Measurements from ENCODE around the gene MSL3. TPM values are rescaled to one million over a fixed set of nuclear protein-coding genes. Genes with fewer than 3 reads are reported as not detected.

Gene MSL3
- total and polyA plus RNA-seq, 5 donors from 2014 or later = 80.0 to 123 (median 101) TPM

- no peak for ATAC-seq (ENCODE audit: low read depth in 2 of 2)
- Histone ChIP-seq H3K4me1 (ENCODE audit: control insufficient read depth, insufficient read depth, low read length, poor library complexity, severe bottlenecking) (no peaks in the 10 kb centered on the region), H3K9me3 (ENCODE audit: control insufficient read depth in 2 of 2, low read length in 2 of 2) (no peaks in the 10 kb centered on the region), H3K27me3 (ENCODE audit: control insufficient read depth, insufficient read depth, low read length) (no peaks in the 10 kb centered on the region), H3K4me3 (ENCODE audit: low read depth, low read length) (no peak overlapping the region), H3K27ac (ENCODE audit: insufficient read depth, low read length, poor library complexity, severe bottlenecking) (no peak overlapping the region), H3K36me3 (ENCODE audit: control insufficient read depth, insufficient read depth, low read length) (no peaks in the 10 kb centered on the region)
- H3K4me3 Mint-ChIP-seq = no peak overlapping the region
- H3K9me3 Mint-ChIP-seq = no peaks in the 10 kb centered on the region
- H3K4me1 Mint-ChIP-seq = no peaks in the 10 kb centered on the region
- no peak overlapping the region for H3K27ac Mint-ChIP-seq
- peaks cover 7% of the 10 kb centered on the region for H3K27me3 Mint-ChIP-seq
- no peak for DNase-seq
- H3K36me3 Mint-ChIP-seq = no peaks in the 10 kb centered on the region
These were observed 18.3 kb upstream of the MSL3 start for GRCh38 chrX:11739776-11740175.

GRCh38 chrX:11740794-11741193, 17.2 kb upstream of the MSL3 start:
- no peak for DNase-seq
- Histone ChIP-seq H3K27ac (ENCODE audit: insufficient read depth, low read length, poor library complexity, severe bottlenecking) (no peak overlapping the region), H3K9me3 (ENCODE audit: control insufficient read depth in 2 of 2, low read length in 2 of 2) (no peaks in the 10 kb centered on the region), H3K36me3 (ENCODE audit: control insufficient read depth, insufficient read depth, low read length) (no peaks in the 10 kb centered on the region), H3K4me1 (ENCODE audit: control insufficient read depth, insufficient read depth, low read length, poor library complexity, severe bottlenecking) (no peaks in the 10 kb centered on the region), H3K27me3 (ENCODE audit: control insufficient read depth, insufficient read depth, low read length) (no peaks in the 10 kb centered on the region), H3K4me3 (ENCODE audit: low read depth, low read length) (no peak overlapping the region)
- H3K27me3 Mint-ChIP-seq = peaks cover 5% of the 10 kb centered on the region
- no peaks in the 10 kb centered on the region for H3K9me3 Mint-ChIP-seq
- no peaks in the 10 kb centered on the region for H3K4me1 Mint-ChIP-seq
- ATAC-seq (ENCODE audit: low read depth in 2 of 2) = no peak
- no peak overlapping the region for H3K4me3 Mint-ChIP-seq
- no peak overlapping the region for H3K27ac Mint-ChIP-seq
- no peaks in the 10 kb centered on the region for H3K36me3 Mint-ChIP-seq

DNA sequence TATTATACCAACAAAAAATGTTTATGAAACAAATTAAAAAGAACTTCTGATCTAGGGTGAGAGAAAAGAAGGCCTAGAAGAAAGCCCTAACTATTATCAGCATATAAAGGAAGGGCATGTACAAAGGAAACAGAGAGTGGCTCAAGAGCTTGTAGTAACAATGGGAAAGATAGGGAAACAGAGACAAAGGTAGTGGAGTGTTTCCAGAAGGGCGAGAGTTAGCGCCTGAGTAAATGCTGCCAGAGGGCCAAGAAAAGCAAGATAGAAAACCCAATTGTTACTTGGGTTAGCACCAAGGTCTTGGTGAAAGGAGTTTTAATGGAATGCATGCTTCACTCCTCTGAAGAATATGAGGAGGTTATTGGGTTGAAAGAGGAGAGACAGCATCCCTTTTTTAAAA, 16.5 kb upstream of the MSL3 start:
- Mint-ChIP-seq H3K4me1 (no peaks in the 10 kb centered on the region), H3K4me3 (no peak overlapping the region), H3K36me3 (no peaks in the 10 kb centered on the region), H3K27ac (no peak overlapping the region), H3K9me3 (no peaks in the 10 kb centered on the region), H3K27me3 (peaks cover 5% of the 10 kb centered on the region)
- H3K27me3 ChIP-seq (ENCODE audit: control insufficient read depth, insufficient read depth, low read length) = no peaks in the 10 kb centered on the region
- no peaks in the 10 kb centered on the region for H3K9me3 ChIP-seq (ENCODE audit: control insufficient read depth in 2 of 2, low read length in 2 of 2)
- ATAC-seq (ENCODE audit: low read depth in 2 of 2) (no peak), DNase-seq (no peak)
- no peaks in the 10 kb centered on the region for H3K4me1 ChIP-seq (ENCODE audit: control insufficient read depth, insufficient read depth, low read length, poor library complexity, severe bottlenecking)
- H3K36me3 ChIP-seq (ENCODE audit: control insufficient read depth, insufficient read depth, low read length) = no peaks in the 10 kb centered on the region
- no peak overlapping the region for H3K27ac ChIP-seq (ENCODE audit: insufficient read depth, low read length, poor library complexity, severe bottlenecking)
- H3K4me3 ChIP-seq (ENCODE audit: low read depth, low read length) = no peak overlapping the region

DNA sequence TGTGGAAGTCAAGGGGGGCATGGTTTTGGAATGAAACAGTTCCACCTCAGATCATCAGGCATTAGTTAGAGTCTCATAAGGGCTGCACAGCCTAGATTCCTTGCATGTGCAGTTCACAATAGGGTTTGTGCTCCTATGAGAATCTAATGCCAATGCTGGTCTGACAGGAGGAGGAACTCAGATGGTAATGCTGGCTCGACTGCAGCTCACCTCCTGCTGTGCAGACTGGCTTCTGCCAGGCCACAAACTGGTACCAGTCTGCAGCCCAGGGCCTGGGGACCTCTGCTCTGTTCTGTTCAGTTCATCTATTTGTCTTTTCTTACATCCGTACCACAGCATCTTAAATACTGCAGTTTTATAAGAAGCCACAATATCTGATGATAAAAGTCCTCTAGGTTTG, 12.2 kb upstream of the MSL3 start:
- no peaks in the 10 kb centered on the region for H3K36me3 ChIP-seq (ENCODE audit: control insufficient read depth, insufficient read depth, low read length)
- no peak overlapping the region for H3K27ac ChIP-seq (ENCODE audit: insufficient read depth, low read length, poor library complexity, severe bottlenecking)
- H3K4me1 ChIP-seq (ENCODE audit: control insufficient read depth, insufficient read depth, low read length, poor library complexity, severe bottlenecking) = no peaks in the 10 kb centered on the region
- H3K4me3 ChIP-seq (ENCODE audit: low read depth, low read length) = no peak overlapping the region
- no peaks in the 10 kb centered on the region for H3K27me3 ChIP-seq (ENCODE audit: control insufficient read depth, insufficient read depth, low read length)
- peaks cover 5% of the 10 kb centered on the region for H3K27me3 Mint-ChIP-seq
- ATAC-seq (ENCODE audit: low read depth in 2 of 2) (no peak), DNase-seq (no peak)
- H3K9me3 ChIP-seq (ENCODE audit: control insufficient read depth in 2 of 2, low read length in 2 of 2) = no peaks in the 10 kb centered on the region
- no peaks in the 10 kb centered on the region for H3K9me3 Mint-ChIP-seq
- no peaks in the 10 kb centered on the region for H3K36me3 Mint-ChIP-seq
- H3K4me1 Mint-ChIP-seq = no peaks in the 10 kb centered on the region
- H3K4me3 Mint-ChIP-seq = no peak overlapping the region
- H3K27ac Mint-ChIP-seq = no peak overlapping the region

GRCh38 chrX:11750046-11750445, 8.0 kb upstream of the MSL3 start:
- Mint-ChIP-seq H3K9me3 (peaks cover 0 to 4% (median 0%) of the 10 kb centered on the region in 7 donors), H3K36me3 (no peaks in the 10 kb centered on the region)
- no peak for DNase-seq

GRCh38 chrX:11750694-11751093, 7.3 kb upstream of the MSL3 start:
- Mint-ChIP-seq H3K27ac (no peak overlapping the region), H3K9me3 (peaks cover 0 to 4% (median 0%) of the 10 kb centered on the region in 7 donors), H3K36me3 (no peaks in the 10 kb centered on the region), H3K4me1 (no peaks in the 10 kb centered on the region), H3K4me3 (no peak overlapping the region), H3K27me3 (no peaks in the 10 kb centered on the region)
- DNase-seq (no peak), ATAC-seq (ENCODE audit: low read depth in 2 of 2) (no peak)
- Histone ChIP-seq H3K4me3 (ENCODE audit: low read depth, low read length) (no peak overlapping the region), H3K4me1 (ENCODE audit: control insufficient read depth, insufficient read depth, low read length, poor library complexity, severe bottlenecking) (no peaks in the 10 kb centered on the region), H3K27me3 (ENCODE audit: control insufficient read depth, insufficient read depth, low read length) (no peaks in the 10 kb centered on the region), H3K27ac (ENCODE audit: insufficient read depth, low read length, poor library complexity, severe bottlenecking) (no peak overlapping the region), H3K9me3 (ENCODE audit: control insufficient read depth in 2 of 2, low read length in 2 of 2) (no peaks in the 10 kb centered on the region), H3K36me3 (ENCODE audit: control insufficient read depth, insufficient read depth, low read length) (no peaks in the 10 kb centered on the region)

More at GRCh38 chrX:11750046-11750445, 8.0 kb upstream of the MSL3 start:
- Histone ChIP-seq H3K36me3 (ENCODE audit: control insufficient read depth, insufficient read depth, low read length) (no peaks in the 10 kb centered on the region), H3K9me3 (ENCODE audit: control insufficient read depth in 2 of 2, low read length in 2 of 2) (no peaks in the 10 kb centered on the region), H3K27me3 (ENCODE audit: control insufficient read depth, insufficient read depth, low read length) (no peaks in the 10 kb centered on the region), H3K4me3 (ENCODE audit: low read depth, low read length) (no peak overlapping the region), H3K4me1 (ENCODE audit: control insufficient read depth, insufficient read depth, low read length, poor library complexity, severe bottlenecking) (no peaks in the 10 kb centered on the region), H3K27ac (ENCODE audit: insufficient read depth, low read length, poor library complexity, severe bottlenecking) (no peak overlapping the region)
- no peak for ATAC-seq (ENCODE audit: low read depth in 2 of 2)
- no peak overlapping the region for H3K27ac Mint-ChIP-seq
- no peaks in the 10 kb centered on the region for H3K4me1 Mint-ChIP-seq
- no peaks in the 10 kb centered on the region for H3K27me3 Mint-ChIP-seq
- no peak overlapping the region for H3K4me3 Mint-ChIP-seq

- H3K9me3 Mint-ChIP-seq = peaks cover 0 to 4% (median 0%) of the 10 kb centered on the region in 7 donors
- ATAC-seq (ENCODE audit: low read depth in 2 of 2) (no peak), DNase-seq (no peak)
- H3K27ac Mint-ChIP-seq = no peak overlapping the region
- no peaks in the 10 kb centered on the region for H3K4me1 Mint-ChIP-seq
- H3K27me3 ChIP-seq (ENCODE audit: control insufficient read depth, insufficient read depth, low read length) = no peaks in the 10 kb centered on the region
- no peak overlapping the region for H3K4me3 ChIP-seq (ENCODE audit: low read depth, low read length)
- no peaks in the 10 kb centered on the region for H3K36me3 ChIP-seq (ENCODE audit: control insufficient read depth, insufficient read depth, low read length)
- no peaks in the 10 kb centered on the region for H3K9me3 ChIP-seq (ENCODE audit: control insufficient read depth in 2 of 2, low read length in 2 of 2)
- H3K4me1 ChIP-seq (ENCODE audit: control insufficient read depth, insufficient read depth, low read length, poor library complexity, severe bottlenecking) = no peaks in the 10 kb centered on the region
- no peak overlapping the region for H3K27ac ChIP-seq (ENCODE audit: insufficient read depth, low read length, poor library complexity, severe bottlenecking)
- H3K4me3 Mint-ChIP-seq = no peak overlapping the region
- H3K27me3 Mint-ChIP-seq = no peaks in the 10 kb centered on the region
- no peaks in the 10 kb centered on the region for H3K36me3 Mint-ChIP-seq
These were observed 6.8 kb upstream of the MSL3 start for GRCh38 chrX:11751261-11751660.

DNA sequence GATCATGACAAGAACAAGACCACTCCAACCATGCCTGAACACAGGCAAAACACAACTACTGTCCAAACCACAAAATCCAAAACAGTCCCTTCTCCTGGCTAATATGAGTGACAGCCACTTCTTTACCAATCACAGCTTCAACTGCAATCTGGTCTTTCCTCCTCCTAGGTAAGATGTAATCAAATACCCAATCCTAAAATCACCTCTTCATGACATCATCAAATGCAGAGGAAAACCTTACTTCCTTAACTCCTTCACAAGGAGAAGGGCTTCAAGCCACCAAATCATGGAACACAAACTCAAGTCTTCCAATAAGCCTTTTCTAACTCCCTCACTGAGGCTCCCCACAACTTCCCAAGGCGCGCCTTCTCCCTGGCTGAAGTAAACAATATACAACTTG, 4.4 kb upstream of the MSL3 start:
- H3K27me3 Mint-ChIP-seq = no peaks in the 10 kb centered on the region
- no peak overlapping the region for H3K27ac Mint-ChIP-seq
- no peaks in the 10 kb centered on the region for H3K36me3 ChIP-seq (ENCODE audit: control insufficient read depth, insufficient read depth, low read length)
- no peak overlapping the region for H3K4me3 Mint-ChIP-seq
- ATAC-seq (ENCODE audit: low read depth in 2 of 2) = no peak
- peaks cover 0 to 4% (median 0%) of the 10 kb centered on the region in 7 donors for H3K9me3 Mint-ChIP-seq
- DNase-seq = no peak
- no peaks in the 10 kb centered on the region for H3K36me3 Mint-ChIP-seq
- H3K9me3 ChIP-seq (ENCODE audit: control insufficient read depth in 2 of 2, low read length in 2 of 2) = no peaks in the 10 kb centered on the region
- no peak overlapping the region for H3K4me3 ChIP-seq (ENCODE audit: low read depth, low read length)
- H3K4me1 ChIP-seq (ENCODE audit: control insufficient read depth, insufficient read depth, low read length, poor library complexity, severe bottlenecking) = peaks cover 4% of the 10 kb centered on the region
- no peak overlapping the region for H3K27ac ChIP-seq (ENCODE audit: insufficient read depth, low read length, poor library complexity, severe bottlenecking)
- H3K4me1 Mint-ChIP-seq = peaks cover 0 to 6% (median 0%) of the 10 kb centered on the region in 4 donors
- no peaks in the 10 kb centered on the region for H3K27me3 ChIP-seq (ENCODE audit: control insufficient read depth, insufficient read depth, low read length)

All from CD4-positive, CD25-positive, alpha-beta regulatory T cell (primary cell).